GM21381 (cell line): ENCODE measurements around the gene RAPGEF1.
A peak's percentile ranks its signal among the peaks of the same experiment; 100 is the strongest.
"Not testable (repeated sequence)": the region's sequence is repeated elsewhere in the genome, so short reads cannot be mapped to it uniquely, and the experiment has no call there.

Source experiments
- ATAC-seq: cut with Tn5 transposase; IDR thresholded peaks from one replicate; pipeline ENCODE4 v1.9.1; 2021; ENCODE audit warnings: mild to moderate bottlenecking, moderate library complexity; ENCODE audit not compliant: unreplicated experiment

The RAPGEF1 gene

GRCh38 chr9:131692612-131693562, 47.0 kb downstream of the RAPGEF1 start:
- no peak for ATAC-seq

GRCh38 chr9:131691969-131692611, 47.8 kb downstream of the RAPGEF1 start:
- no peak for ATAC-seq

- no peak for ATAC-seq
These were observed 48.8 kb downstream of the RAPGEF1 start for GRCh38 chr9:131690941-131691573.

GRCh38 chr9:131690462-131690861, 49.4 kb downstream of the RAPGEF1 start:
- ATAC-seq, result no peak

GRCh38 chr9:131688377-131688776, 51.5 kb downstream of the RAPGEF1 start:
- no peak for ATAC-seq

- no peak for ATAC-seq
These were observed 53.8 kb downstream of the RAPGEF1 start for GRCh38 chr9:131685753-131686706.

- ATAC-seq, result not testable (repeated sequence)
These were observed 56.8 kb downstream of the RAPGEF1 start for GRCh38 chr9:131683094-131683493.

- no peak for ATAC-seq
These were observed 57.6 kb downstream of the RAPGEF1 start for GRCh38 chr9:131682261-131682660.

GRCh38 chr9:131681826-131682225, 58.0 kb downstream of the RAPGEF1 start:
- ATAC-seq, result not testable (repeated sequence)

- ATAC-seq, result not testable (repeated sequence)
These were observed 58.8 kb downstream of the RAPGEF1 start for GRCh38 chr9:131681108-131681507.

GRCh38 chr9:131679261-131680020, 60.4 kb downstream of the RAPGEF1 start:
- no peak for ATAC-seq

- ATAC-seq, result peak; percentile 83
These were observed 61.3 kb downstream of the RAPGEF1 start for GRCh38 chr9:131678499-131679111.

GRCh38 chr9:131677444-131678180, 62.3 kb downstream of the RAPGEF1 start:
- ATAC-seq, result peak; percentile 34

GRCh38 chr9:131677049-131677443, 62.8 kb downstream of the RAPGEF1 start:
- no peak for ATAC-seq

- no peak for ATAC-seq
These were observed 63.4 kb downstream of the RAPGEF1 start for GRCh38 chr9:131676431-131676972.

GRCh38 chr9:131675437-131676022, 64.3 kb downstream of the RAPGEF1 start:
- ATAC-seq, result no peak

- no peak for ATAC-seq
These were observed 65.2 kb downstream of the RAPGEF1 start for GRCh38 chr9:131674425-131675421.
